CD4-positive, alpha-beta T cell (primary cell): ENCODE results near the gene TPK1. TPM values are rescaled to one million over a fixed set of nuclear protein-coding genes. Genes with fewer than 3 reads are reported as not detected.

Experiments
- ATAC-seq: fragments of 200-7000 bp; cut with Tn5 transposase; one replicate; pipeline ENCODE4 v1.10.0; 2022; ENCODE audit warnings: mild to moderate bottlenecking; ENCODE audit not compliant: poor library complexity
- CTCF ChIA-PET: fragments of 350-600 bp; sonication (Branson Sonifier 250); formaldehyde crosslinking; loops from one replicate; lab custom pipeline; 2021; ENCODE audit warnings: antibody characterized with exemption, inconsistent platforms; lab: Charles Lee
- POLR2A ChIA-PET: fragments of 350-600 bp; sonication (Branson Sonifier 250); formaldehyde crosslinking; loops from one replicate; lab custom pipeline; 2021; ENCODE audit warnings: antibody characterized with exemption, inconsistent platforms; lab: Charles Lee
- DNase-seq, 14 experiments: peaks; one replicate each; pipeline ENCODE4 v3.0.0-alpha.2; 2013 to 2020; ENCODE audit warnings: mixed read lengths in 2 of 14
- H3K27ac ChIP-seq, 2 donors: one replicate each; pipeline versions ENCODE4 v1.5.1 to v1.7.0; 2013; ENCODE audit warnings: low read length in 2 of 2, low read depth in 1 of 2, mild to moderate bottlenecking in 1 of 2
- H3K27me3 ChIP-seq, 2 experiments: 1 replicate in 1 of 2; 2 replicates in 1 of 2; pipeline versions ENCODE4 v1.6.1 to v1.7.0; 2013; ENCODE audit warnings: low read length in 2 of 2, control low read depth in 1 of 2, mild to moderate bottlenecking in 1 of 2, moderate library complexity in 1 of 2; ENCODE audit not compliant: insufficient read depth in 2 of 2, control insufficient read depth in 1 of 2
- H3K36me3 ChIP-seq: one replicate; pipeline ENCODE4 v1.6.1; 2013; ENCODE audit warnings: low read length, control low read depth; ENCODE audit not compliant: insufficient read depth
- H3K4me1 ChIP-seq: one replicate; pipeline ENCODE4 v1.6.1; 2013; ENCODE audit warnings: low read length, control low read depth; ENCODE audit not compliant: insufficient read depth
- H3K4me3 ChIP-seq: one replicate; pipeline ENCODE4 v1.5.1; 2013; ENCODE audit warnings: mild to moderate bottlenecking, low read length, moderate library complexity
- H3K9me3 ChIP-seq, 2 experiments: 1 replicate in 1 of 2; 2 replicates in 1 of 2; pipeline versions ENCODE4 v1.6.1 to v1.7.0; 2013; ENCODE audit warnings: low read length in 2 of 2, mild to moderate bottlenecking in 2 of 2, control low read depth in 1 of 2, moderate library complexity in 1 of 2; ENCODE audit not compliant: control insufficient read depth in 1 of 2, insufficient read depth in 1 of 2
- H3K27ac Mint-ChIP-seq: one replicate; pipeline ENCODE4 v1.8.0; 2020; ENCODE audit warnings: mixed read lengths
- H3K27me3 Mint-ChIP-seq: one replicate; pipeline ENCODE4 v1.8.0; 2021; ENCODE audit warnings: mixed read lengths
- H3K36me3 Mint-ChIP-seq: one replicate; pipeline ENCODE4 v1.8.0; 2021; ENCODE audit warnings: low read depth, mixed read lengths
- H3K4me1 Mint-ChIP-seq: one replicate; pipeline ENCODE4 v1.8.0; 2021; ENCODE audit warnings: low read depth, mixed read lengths
- H3K4me3 Mint-ChIP-seq: one replicate; pipeline ENCODE4 v1.8.0; 2020; ENCODE audit warnings: mild to moderate bottlenecking, mixed read lengths
- H3K9me3 Mint-ChIP-seq: one replicate; pipeline ENCODE4 v1.8.0; 2020; ENCODE audit warnings: mixed read lengths
- CTCF ChIP-seq: fragments of 200-600 bp; IDR thresholded peaks from one replicate; pipeline ENCODE4 v1.8.0; 2022; ENCODE audit warnings: antibody characterized with exemption, mild to moderate bottlenecking
- intact Hi-C, 2 experiments: fragments of 100-400 bp; cut with DNase I in 1 of 2; cut with micrococcal nuclease in 1 of 2; formaldehyde crosslinking; loops; one replicate each; pipeline versions ENCODE4 v1.15.1 to v1.9.0; 2023 to 2025; cut with DNase I, micrococcal nuclease
- total RNA-seq, 174 experiments: library from RNA in 2 of 174; stranded (reverse) in 2 of 174; gene quantifications; one replicate each; pipeline ENCODE4 v1.2.3 and lab custom pipeline; 2021 to 2026

TPK1 gene
- total RNA-seq, 2 experiments from 2014 or later, result 17.1 to 17.8 TPM

DNA sequence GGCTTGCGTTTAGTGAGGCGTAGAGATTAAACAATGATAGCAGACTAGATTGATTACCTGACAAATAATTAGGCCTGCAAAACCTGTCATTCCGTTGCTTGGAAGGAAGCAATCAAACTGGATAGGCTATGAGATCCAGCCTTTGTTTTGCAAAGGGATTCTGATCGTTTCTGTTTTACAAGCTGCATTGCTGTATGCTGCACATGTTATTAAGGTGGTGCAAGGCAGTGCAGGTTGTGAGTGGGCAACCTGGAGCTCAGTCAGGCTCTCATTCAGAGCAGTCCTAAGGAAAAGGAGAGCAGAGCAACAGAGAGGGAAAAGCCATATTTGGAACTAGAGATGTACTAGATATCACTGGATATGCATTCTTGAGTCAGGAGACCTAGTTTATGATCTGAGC, 425.4 kb downstream of the TPK1 start:
- no peak overlapping the region for H3K4me3 Mint-ChIP-seq

DNA sequence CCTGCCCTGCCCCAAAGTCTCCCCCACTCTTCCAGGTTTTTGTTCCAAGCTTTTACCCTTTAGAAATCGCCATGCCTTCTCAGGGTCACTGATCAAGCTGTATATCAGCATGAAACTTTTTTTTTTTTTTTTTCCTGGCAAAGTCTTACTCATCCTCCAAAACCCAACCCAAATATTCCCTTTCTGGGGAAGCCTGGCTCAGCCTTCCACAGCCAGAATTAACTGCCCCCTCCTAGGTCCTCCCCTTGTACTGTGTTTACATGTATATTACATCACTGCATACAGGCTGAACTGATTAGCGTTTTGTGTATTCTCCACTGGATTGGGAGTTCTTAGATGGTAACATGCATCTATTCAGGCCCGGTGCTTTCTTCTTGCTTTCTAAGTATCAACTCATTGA, 427.7 kb downstream of the TPK1 start:
- TF ChIP-seq CTCF, result no peak
- POLR2A ChIA-PET, result no interaction called here
- no peaks in the 10 kb centered on the region for H3K36me3 ChIP-seq
- no peaks in the 10 kb centered on the region for H3K27me3 ChIP-seq
- ATAC-seq (no peak), DNase-seq (no peak)
- CTCF ChIA-PET, result no interaction called here
- no peak overlapping the region for H3K27ac Mint-ChIP-seq
- no peaks in the 10 kb centered on the region for H3K9me3 Mint-ChIP-seq
- H3K27me3 Mint-ChIP-seq, result peaks cover 12% of the 10 kb centered on the region
- no peak overlapping the region for H3K4me3 Mint-ChIP-seq
- no peaks in the 10 kb centered on the region for H3K9me3 ChIP-seq
- H3K4me1 ChIP-seq, result no peaks in the 10 kb centered on the region
- H3K4me3 ChIP-seq, result no peak overlapping the region
- H3K4me1 Mint-ChIP-seq, result no peaks in the 10 kb centered on the region
- H3K27ac ChIP-seq, result no peak overlapping the region
- intact Hi-C loops, result no loop called here
- H3K36me3 Mint-ChIP-seq, result no peaks in the 10 kb centered on the region

More for the DNA sequence above, 425.4 kb downstream of the TPK1 start:
- no peaks in the 10 kb centered on the region for H3K27me3 ChIP-seq
- ChIA-PET POLR2A (no interaction called here), CTCF (interaction anchor here (0.7 kb wide), 1 partner anchor 122 kb away, joined by 3 read pairs; no protein-coding TSS in a partner anchor)
- ATAC-seq (no peak), DNase-seq (no peak)
- Mint-ChIP-seq H3K36me3 (no peaks in the 10 kb centered on the region), H3K27ac (no peak overlapping the region), H3K4me1 (no peaks in the 10 kb centered on the region), H3K9me3 (no peaks in the 10 kb centered on the region), H3K27me3 (peaks cover 21% of the 10 kb centered on the region)
- TF ChIP-seq CTCF, result no peak
- H3K27ac ChIP-seq, result no peak overlapping the region
- H3K9me3 ChIP-seq, result no peaks in the 10 kb centered on the region
- no peaks in the 10 kb centered on the region for H3K36me3 ChIP-seq
- H3K4me3 ChIP-seq, result no peak overlapping the region
- intact Hi-C loops, result no loop called here
- H3K4me1 ChIP-seq, result no peaks in the 10 kb centered on the region

GRCh38 chr7:144407266-144407931, 428.5 kb downstream of the TPK1 start:
- H3K36me3 Mint-ChIP-seq, result no peaks in the 10 kb centered on the region
- H3K27ac Mint-ChIP-seq, result no peak overlapping the region
- Histone ChIP-seq H3K27ac (no peak overlapping the region), H3K4me1 (no peaks in the 10 kb centered on the region), H3K27me3 (no peaks in the 10 kb centered on the region), H3K9me3 (no peaks in the 10 kb centered on the region), H3K4me3 (no peak overlapping the region), H3K36me3 (no peaks in the 10 kb centered on the region)
- CTCF ChIA-PET, result no interaction called here
- H3K4me3 Mint-ChIP-seq, result no peak overlapping the region
- POLR2A ChIA-PET, result no interaction called here
- DNase-seq (no peak), ATAC-seq (no peak)
- no peaks in the 10 kb centered on the region for H3K4me1 Mint-ChIP-seq
- H3K27me3 Mint-ChIP-seq, result peaks cover 12% of the 10 kb centered on the region
- no peaks in the 10 kb centered on the region for H3K9me3 Mint-ChIP-seq
- TF ChIP-seq CTCF, result no peak
- intact Hi-C loops, result no loop called here
